Mononuclear cell (primary cell): ENCODE data around the gene SIAH1. TPM values are rescaled to one million over a fixed set of nuclear protein-coding genes. Genes with fewer than 3 reads are reported as not detected.
"Not testable (repeated sequence)": the region's sequence is repeated elsewhere in the genome, so short reads cannot be mapped to it uniquely, and the experiment has no call there.

Experiments used
- H3K27me3 ChIP-seq: 2 replicates; pipeline ENCODE4 v1.6.0; 2011; ENCODE audit warnings: low read length, control low read depth; ENCODE audit not compliant: insufficient read depth
- H3K4me1 ChIP-seq: 2 replicates; pipeline ENCODE4 v1.5.1; 2011; ENCODE audit warnings: mild to moderate bottlenecking, low read length, control low read depth; ENCODE audit not compliant: insufficient read depth
- H3K4me3 ChIP-seq: 2 replicates; pipeline ENCODE4 v1.5.1; 2011; ENCODE audit warnings: mild to moderate bottlenecking, low read length, moderate library complexity
- H3K9me3 ChIP-seq: 2 replicates; pipeline ENCODE4 v1.5.1; 2011; ENCODE audit warnings: low read depth, mild to moderate bottlenecking, control low read depth, low read length
- total RNA-seq: library from RNA; depleted of rRNA; stranded (reverse); fragments of >200 nt; gene quantifications from one replicate; pipeline ENCODE4 v1.2.3, GENCODE V29; 2012

SIAH1 gene
- total RNA-seq, 1 donor, result 67.7 TPM

- Histone ChIP-seq H3K27me3 (no peaks in the 10 kb centered on the region), H3K4me1 (peaks cover 3% of the 10 kb centered on the region), H3K4me3 (no peak overlapping the region), H3K9me3 (no peaks in the 10 kb centered on the region)
Measured at GRCh38 chr16:48335961-48336360, 49.3 kb downstream of the SIAH1 start.

- no peak overlapping the region for H3K4me3 ChIP-seq
- H3K9me3 ChIP-seq, result no peaks in the 10 kb centered on the region
- H3K27me3 ChIP-seq, result no peaks in the 10 kb centered on the region
- H3K4me1 ChIP-seq, result peaks cover 10% of the 10 kb centered on the region
Measured at GRCh38 chr16:48334325-48334724, 50.9 kb downstream of the SIAH1 start.

- H3K9me3 ChIP-seq, result no peaks in the 10 kb centered on the region
- H3K4me3 ChIP-seq, result no peak overlapping the region
- no peaks in the 10 kb centered on the region for H3K27me3 ChIP-seq
- H3K4me1 ChIP-seq, result peaks cover 10% of the 10 kb centered on the region
Measured at GRCh38 chr16:48332978-48333377, 52.2 kb downstream of the SIAH1 start.

- H3K27me3 ChIP-seq, result no peaks in the 10 kb centered on the region
- peaks cover 10% of the 10 kb centered on the region for H3K4me1 ChIP-seq
- H3K9me3 ChIP-seq, result no peaks in the 10 kb centered on the region
Measured at GRCh38 chr16:48330841-48331192, 54.4 kb downstream of the SIAH1 start.

GRCh38 chr16:48330189-48330840 is 54.9 kb downstream of the SIAH1 start:
- Histone ChIP-seq H3K27me3 (no peaks in the 10 kb centered on the region), H3K4me3 (no peak overlapping the region), H3K4me1 (peaks cover 10% of the 10 kb centered on the region), H3K9me3 (no peaks in the 10 kb centered on the region)

More at GRCh38 chr16:48330841-48331192, 54.4 kb downstream of the SIAH1 start:
- no peak overlapping the region for H3K4me3 ChIP-seq

GRCh38 chr16:48329138-48329537 is 56.1 kb downstream of the SIAH1 start:
- Histone ChIP-seq H3K4me3 (no peak overlapping the region), H3K4me1 (peaks cover 10% of the 10 kb centered on the region), H3K27me3 (no peaks in the 10 kb centered on the region), H3K9me3 (no peaks in the 10 kb centered on the region)

GRCh38 chr16:48326915-48327314 is 58.3 kb downstream of the SIAH1 start:
- Histone ChIP-seq H3K4me1 (peaks cover 10% of the 10 kb centered on the region), H3K9me3 (no peaks in the 10 kb centered on the region), H3K4me3 (no peak overlapping the region), H3K27me3 (no peaks in the 10 kb centered on the region)

- Histone ChIP-seq H3K27me3 (no peaks in the 10 kb centered on the region), H3K4me3 (no peak overlapping the region), H3K4me1 (peaks cover 6% of the 10 kb centered on the region), H3K9me3 (no peaks in the 10 kb centered on the region)
Measured at GRCh38 chr16:48323783-48324775, 61.1 kb downstream of the SIAH1 start.

GRCh38 chr16:48321317-48322036 is 63.7 kb downstream of the SIAH1 start:
- Histone ChIP-seq H3K27me3 (no peaks in the 10 kb centered on the region), H3K4me1 (peaks cover 29% of the 10 kb centered on the region), H3K9me3 (no peaks in the 10 kb centered on the region), H3K4me3 (no peak overlapping the region)

- no peaks in the 10 kb centered on the region for H3K9me3 ChIP-seq
Measured at GRCh38 chr16:48318630-48319029, 66.6 kb downstream of the SIAH1 start.

GRCh38 chr16:48317614-48318315 is 67.4 kb downstream of the SIAH1 start:
- Histone ChIP-seq H3K27me3 (no peaks in the 10 kb centered on the region), H3K4me3 (no peak overlapping the region), H3K4me1 (peaks cover 29% of the 10 kb centered on the region), H3K9me3 (no peaks in the 10 kb centered on the region)

More at GRCh38 chr16:48318630-48319029, 66.6 kb downstream of the SIAH1 start:
- Histone ChIP-seq H3K4me3 (no peak overlapping the region), H3K4me1 (peaks cover 29% of the 10 kb centered on the region), H3K27me3 (no peaks in the 10 kb centered on the region)

GRCh38 chr16:48317026-48317425 is 68.2 kb downstream of the SIAH1 start:
- H3K27me3 ChIP-seq, result no peaks in the 10 kb centered on the region
- peaks cover 29% of the 10 kb centered on the region for H3K4me1 ChIP-seq
- H3K9me3 ChIP-seq, result peaks cover 2% of the 10 kb centered on the region
- H3K4me3 ChIP-seq, result no peak overlapping the region

- Histone ChIP-seq H3K9me3 (peaks cover 32% of the 10 kb centered on the region), H3K4me1 (peaks cover 21% of the 10 kb centered on the region)
- H3K27me3 ChIP-seq, H3K4me3 ChIP-seq: not testable (repeated sequence)
Measured at GRCh38 chr16:48313905-48314304, 71.3 kb downstream of the SIAH1 start.

GRCh38 chr16:48310908-48311641 is 74.1 kb downstream of the SIAH1 start:
- H3K27me3 ChIP-seq, result no peaks in the 10 kb centered on the region
- no peaks in the 10 kb centered on the region for H3K4me1 ChIP-seq
- peaks cover 33% of the 10 kb centered on the region for H3K9me3 ChIP-seq
- no peak overlapping the region for H3K4me3 ChIP-seq
